K562 (cell line): ENCODE data around the gene IPO5. TPM values are rescaled to one million over a fixed set of nuclear protein-coding genes. Genes with fewer than 3 reads are reported as not detected.

Experiments
- ATAC-seq: fragments of 200-7000 bp; cut with Tn5 transposase; 3 replicates; pipeline ENCODE4 v1.9.1; 2020; ENCODE audit warnings: moderate library complexity
- BruUV-seq: library from RNA; stranded (reverse); fragments of 400-500 nt; replicated peaks from 2 replicates; lab custom pipeline; 2021; lab: Mats Ljungman, UMichigan
- CTCF ChIA-PET: fragments of 300-600 bp; formaldehyde crosslinking; extraction: SDS; loops from one replicate; lab custom pipeline; 2021; ENCODE audit warnings: low intra/inter-chr PET ratio; lab: Yijun Ruan, JAX
- POLR2A ChIA-PET: fragments of 300-600, 350-650 bp; sonication (Branson Sonifier 250); formaldehyde crosslinking; extraction: SDS; loops from one replicate; lab custom pipeline; 2021; ENCODE audit warnings: antibody characterized with exemption, inconsistent platforms; lab: Yijun Ruan, JAX
- DNase-seq, 4 experiments: peaks; one replicate each; pipeline versions ENCODE4 v3.0.0 to v3.0.0-alpha.2; 2011 to 2018; ENCODE audit warnings: low spot score in 3 of 4, mixed read lengths in 3 of 4; ENCODE audit errors: extremely low read depth in 1 of 4
- FAIRE-seq: peaks from 2 replicates; lab custom pipeline; 2011; peaks lifted over from hg19 to GRCh38; lab: Jason Lieb, UNC
- H2AFZ ChIP-seq: 2 replicates; pipeline ENCODE4 v1.6.0; 2011; ENCODE audit warnings: low read depth, low read length, control low read depth, inconsistent platforms
- H3K27ac ChIP-seq: fragments of 200-600 bp; 3 replicates; pipeline ENCODE4 v1.8.0; 2011; ENCODE audit warnings: low read depth, mild to moderate bottlenecking, control low read depth, inconsistent platforms, low read length, moderate library complexity, mixed read lengths; ENCODE audit errors: extremely low read depth
- H3K27me3 ChIP-seq, 2 experiments: fragments of 300-600 bp in 1 of 2; 2 replicates in 1 of 2; 3 replicates in 1 of 2; pipeline versions ENCODE4 v1.6.0 to v1.8.0; 2011; ENCODE audit warnings: inconsistent platforms in 2 of 2, low read length in 2 of 2, mild to moderate bottlenecking in 1 of 2, mixed read lengths in 1 of 2, moderate library complexity in 1 of 2; ENCODE audit not compliant: control insufficient read depth in 2 of 2, insufficient read depth in 2 of 2
- H3K36me3 ChIP-seq: fragments of 300-600 bp; 3 replicates; pipeline ENCODE4 v1.8.0; 2011; ENCODE audit warnings: mild to moderate bottlenecking, low read length, inconsistent platforms; ENCODE audit not compliant: control insufficient read depth, insufficient read depth
- H3K4me1 ChIP-seq, 2 experiments: fragments of 200-600 bp in 1 of 2; replicated peaks in 1 of 2; 2 replicates in 1 of 2; 3 replicates in 1 of 2; pipeline versions ENCODE4 v1.5.1 to v1.8.0; 2011; ENCODE audit warnings: inconsistent platforms in 2 of 2, low read length in 2 of 2, mild to moderate bottlenecking in 1 of 2, mixed read lengths in 1 of 2, moderate library complexity in 1 of 2; ENCODE audit not compliant: control insufficient read depth in 2 of 2, insufficient read depth in 2 of 2
- H3K4me2 ChIP-seq: 2 replicates; pipeline ENCODE4 v1.6.1; 2011; ENCODE audit warnings: low read length, control low read depth, inconsistent platforms, mixed read lengths; ENCODE audit not compliant: insufficient read depth
- H3K4me3 ChIP-seq: fragments of 200-600 bp; sonication (generic), shearing (Covaris generic); 2 replicates; pipeline ENCODE4 v1.5.1; 2016; ENCODE audit warnings: control low read depth, inconsistent platforms
- H3K79me2 ChIP-seq: fragments of 200-600 bp; 3 replicates; pipeline ENCODE4 v1.8.0; 2011; ENCODE audit warnings: low read length, inconsistent platforms; ENCODE audit not compliant: control insufficient read depth, insufficient read depth
- H3K9ac ChIP-seq, 2 experiments: 2 replicates each; pipeline versions ENCODE4 v1.6.0 to v1.6.1; 2011; ENCODE audit warnings: low read depth in 2 of 2, low read length in 2 of 2, control low read depth in 1 of 2, inconsistent platforms in 1 of 2, mild to moderate bottlenecking in 1 of 2, mixed read lengths in 1 of 2; ENCODE audit not compliant: insufficient read depth in 1 of 2
- H3K9me1 ChIP-seq: one replicate; pipeline ENCODE4 v1.6.0; 2011; ENCODE audit warnings: inconsistent platforms, mild to moderate bottlenecking, low read length, moderate library complexity; ENCODE audit not compliant: control insufficient read depth, insufficient read depth
- H3K9me3 ChIP-seq: replicated peaks from 2 replicates; pipeline ENCODE4 v1.5.1; 2011; ENCODE audit warnings: low read depth, low read length, inconsistent platforms; ENCODE audit not compliant: control insufficient read depth, insufficient read depth
- H4K20me1 ChIP-seq: replicated peaks from 2 replicates; pipeline ENCODE4 v1.6.1; 2011; ENCODE audit warnings: low read length, inconsistent platforms, mixed read lengths; ENCODE audit not compliant: control insufficient read depth, insufficient read depth
- CEBPB ChIP-seq: fragments of 450-650 bp; IDR thresholded peaks from 2 replicates; pipeline ENCODE4 v1.6.1; 2016; ENCODE audit warnings: missing genetic modification characterization, missing compliant biosample characterization
- ELK1 ChIP-seq: sonication (generic); formaldehyde crosslinking; IDR thresholded peaks from 2 replicates; pipeline ENCODE4 v1.8.1; 2022; ENCODE audit warnings: missing genetic modification reagents
- EP400 ChIP-seq: fragments of 450-650 bp; IDR thresholded peaks from 2 replicates; pipeline ENCODE4 v1.6.1; 2017; ENCODE audit warnings: antibody characterized with exemption, mild to moderate bottlenecking, moderate library complexity
- EWSR1 ChIP-seq: fragments of 450-650 bp; IDR thresholded peaks from 2 replicates; pipeline ENCODE4 v1.6.1; 2018; ENCODE audit warnings: borderline replicate concordance, mild to moderate bottlenecking, low read depth, moderate library complexity; ENCODE audit not compliant: partially characterized antibody
- HMGXB4 ChIP-seq: sonication (generic); formaldehyde crosslinking; IDR thresholded peaks from 2 replicates; pipeline ENCODE4 v1.8.1; 2023; ENCODE audit warnings: mild to moderate bottlenecking, missing genetic modification reagents
- MCM7 ChIP-seq, 2 experiments: fragments of 450-650 bp; IDR thresholded peaks; 2 replicates each; pipeline ENCODE4 v1.6.1; 2016 to 2018
- NFIX ChIP-seq: fragments of 250-450 bp; sonication (Bioruptor Pico); IDR thresholded peaks from 2 replicates; pipeline ENCODE4 v1.4.0; 2020; ENCODE audit warnings: low read depth, mild to moderate bottlenecking, moderate library complexity
- POLR2AphosphoS2 ChIP-seq: IDR thresholded peaks from 2 replicates; pipeline ENCODE4 v1.6.1; 2012; ENCODE audit warnings: low read length, improper control_type of control experiment
- PPARD ChIP-seq: fragments of 250-450 bp; sonication (Bioruptor Pico); IDR thresholded peaks from 2 replicates; pipeline ENCODE4 v1.8.0; 2022; ENCODE audit warnings: inconsistent platforms, mild to moderate bottlenecking, moderate library complexity
- PTRF ChIP-seq: fragments of 450-650 bp; IDR thresholded peaks from 2 replicates; pipeline ENCODE4 v1.6.1; 2016; ENCODE audit warnings: mild to moderate bottlenecking, missing genetic modification characterization, missing compliant biosample characterization
- RBFOX2 ChIP-seq: fragments of 200-400 bp; formaldehyde crosslinking; IDR thresholded peaks from 2 replicates; pipeline ENCODE4 v1.6.1; 2017; ENCODE audit warnings: low read depth, mild to moderate bottlenecking, low read length, moderate library complexity
- SAFB ChIP-seq: fragments of 200-400 bp; formaldehyde crosslinking; IDR thresholded peaks from 2 replicates; pipeline ENCODE4 v1.6.1; 2017; ENCODE audit warnings: low read depth, low read length, borderline replicate concordance
- TSC22D4 ChIP-seq: fragments of 450-650 bp; IDR thresholded peaks from 2 replicates; pipeline ENCODE4 v1.6.1; 2016; ENCODE audit warnings: missing genetic modification characterization, missing biosample characterization, control low read depth
- ZNF140 ChIP-seq: fragments of 250-450 bp; sonication (Bioruptor Pico); IDR thresholded peaks from 2 replicates; pipeline ENCODE4 v1.8.0; 2021; ENCODE audit warnings: moderate library complexity, mild to moderate bottlenecking, inconsistent platforms
- ZNF354B ChIP-seq: fragments of 250-450 bp; sonication (Bioruptor Pico); IDR thresholded peaks from 2 replicates; pipeline ENCODE4 v1.4.0; 2020
- ZNF408 ChIP-seq: fragments of 250-450 bp; sonication (Bioruptor Pico); IDR thresholded peaks from 2 replicates; pipeline ENCODE4 v1.4.0; 2020; ENCODE audit warnings: low read depth, mild to moderate bottlenecking, moderate library complexity
- ZNF511 ChIP-seq: sonication (generic); formaldehyde crosslinking; IDR thresholded peaks from 2 replicates; pipeline ENCODE4 v1.8.0; 2022; ENCODE audit warnings: mild to moderate bottlenecking, missing genetic modification reagents
- ZNF668 ChIP-seq: fragments of 250-450 bp; sonication (Bioruptor Pico); IDR thresholded peaks from 2 replicates; pipeline ENCODE4 v1.8.0; 2022; ENCODE audit warnings: mild to moderate bottlenecking, inconsistent platforms
- ZNF764 ChIP-seq: fragments of 250-450 bp; sonication (Bioruptor Pico); IDR thresholded peaks from 2 replicates; pipeline ENCODE4 v1.4.0; 2020; ENCODE audit warnings: low read depth, mild to moderate bottlenecking, moderate library complexity
- WGBS: fragments of 100-300 bp; shearing (Covaris generic); methylation state at CpG from one replicate; pipeline ENCODE4 v1.1.6; 2016; ENCODE audit warnings: low coverage, mixed read lengths; ENCODE audit not compliant: insufficient coverage; ENCODE audit errors: missing lambda C conversion rate; 5-methylcytosine and 5-hydroxymethylcytosine counted together
- in situ Hi-C: fragments of 300-500 bp; cut with MboI; formaldehyde crosslinking; loops from 4 replicates; pipeline ENCODE4 v1.15.0; 2018; ENCODE audit warnings: inconsistent platforms, mixed read lengths
- intact Hi-C: fragments of 100-400 bp; cut with micrococcal nuclease; formaldehyde crosslinking; loops from 2 replicates; pipeline ENCODE4 v1.14.2; 2022
- polyA plus RNA-seq, 8 experiments: library from polyadenylated mRNA; depleted of rRNA in 4 of 8; stranded (reverse) in 5 of 8; unstranded in 3 of 8; fragments of >200 nt; fragmentation: Nextera tagmentation in 2 of 8; fragmentation: Illumina TruSeq in 1 of 8; extraction: Ambion mirVana in 2 of 8; extraction: Trizol in 1 of 8; gene quantifications; 2 replicates each; pipeline versions ENCODE4 v1.2.1 to v1.2.3, GENCODE V29; 2011 to 2014; ENCODE audit warnings: inconsistent platforms in 1 of 8, missing spikeins in 1 of 8
- total RNA-seq, 7 experiments: library from RNA; depleted of rRNA in 6 of 7; stranded (reverse); fragments of >200 nt in 6 of 7; fragmentation: Illumina TruSeq in 2 of 7; extraction: Trizol in 2 of 7; gene quantifications; 2 replicates each; pipeline versions ENCODE4 v1.2.1 to v1.2.3, GENCODE V29; 2011 to 2021; ENCODE audit warnings: low replicate concordance in 1 of 7

Gene IPO5
- total and polyA plus RNA-seq, 9 of the 15 experiments (the other 6 are each of a cell fraction or from before 2014, with no cell fraction given): 45.8 to 206 (median 134) TPM

- CTCF ChIA-PET: no interaction called here
- WGBS: 3% methylated on average over 6 of the region's 7 CpGs
- Histone ChIP-seq H3K27ac (no peak overlapping the region), H3K4me3 (no peak overlapping the region), H3K4me1 (no peaks in the 10 kb centered on the region), H3K27me3 (peaks cover 0 to 29% of the 10 kb centered on the region in 2 experiments; a peak in 3 of 5 replicates), H3K9ac (no peak overlapping the region), H3K79me2 (no peaks in the 10 kb centered on the region), H3K4me2 (no peak overlapping the region), H3K9me3 (no peaks in the 10 kb centered on the region), H4K20me1 (no peaks in the 10 kb centered on the region), H2AFZ (no peak overlapping the region), H3K9me1 (no peaks in the 10 kb centered on the region), H3K36me3 (no peaks in the 10 kb centered on the region)
- ATAC-seq (no peak), FAIRE-seq (no peak), DNase-seq (no peak)
- TF ChIP-seq ZNF511 (CRISPR knock-in tag) (no peak), ZNF140 (CRISPR knock-in tag) (no peak), ZNF408 (CRISPR knock-in tag) (no peak), POLR2AphosphoS2 (no peak), TSC22D4 (tag) (no peak), PTRF (no peak), ZNF668 (CRISPR knock-in tag) (no peak), CEBPB (tag) (no peak), ZNF354B (no peak), HMGXB4 (CRISPR knock-in tag) (no peak), MCM7 (IDR thresholded peaks at IDR 0.05) (no peak), ELK1 (CRISPR knock-in tag) (no peak), EP400 (no peak), ZNF764 (CRISPR knock-in tag) (no peak), RBFOX2 (no peak), NFIX (CRISPR knock-in tag) (no peak), PPARD (no peak), SAFB (no peak), EWSR1 (no peak)
- POLR2A ChIA-PET: no interaction called here
- in situ Hi-C loops: no loop called here
- intact Hi-C loops: no loop called here
- BruUV-seq: no TSS peak
These were observed 105.8 kb downstream of the IPO5 start for GRCh38 chr13:98059276-98059675.
